ENCODE results near the gene ERGIC1. TPM values are rescaled to one million over a fixed set of nuclear protein-coding genes. Genes with fewer than 3 reads are reported as not detected.
"Not testable (repeated sequence)": the region's sequence is repeated elsewhere in the genome, so short reads cannot be mapped to it uniquely, and the experiment has no call there.

ERGIC1 gene
- total RNA-seq, 2 donors from 2014 or later = 140 to 169 TPM

- DNase-seq (ENCODE audit: low spot score) = peak; percentile 95
- intact Hi-C loops (cut with DNase I) = no loop called here
Observed at GRCh38 chr5:172891716-172892421, 57.8 kb downstream of the ERGIC1 start.

- intact Hi-C loops (cut with DNase I) = no loop called here
- no peak for DNase-seq (ENCODE audit: low spot score)
Observed at GRCh38 chr5:172892713-172893112, 58.7 kb downstream of the ERGIC1 start.

- intact Hi-C loops (cut with DNase I) = no loop called here
- no peak for DNase-seq (ENCODE audit: low spot score)
Observed at GRCh38 chr5:172894767-172895388, 60.8 kb downstream of the ERGIC1 start.

GRCh38 chr5:172895549-172895948 is 61.5 kb downstream of the ERGIC1 start:
- intact Hi-C loops (cut with DNase I) = no loop called here
- no peak for DNase-seq (ENCODE audit: low spot score)

GRCh38 chr5:172896465-172896864 is 62.4 kb downstream of the ERGIC1 start:
- intact Hi-C loops (cut with DNase I) = no loop called here
- DNase-seq (ENCODE audit: low spot score) = no peak

- intact Hi-C loops (cut with DNase I); DNase-seq (ENCODE audit: low spot score): not testable (repeated sequence)
Observed at GRCh38 chr5:172897067-172897466, 63.0 kb downstream of the ERGIC1 start.

GRCh38 chr5:172897481-172898217 is 63.6 kb downstream of the ERGIC1 start:
- intact Hi-C loops (cut with DNase I) = no loop called here
- DNase-seq (ENCODE audit: low spot score) = peak; percentile 89

GRCh38 chr5:172898218-172898842 is 64.3 kb downstream of the ERGIC1 start:
- intact Hi-C loops (cut with DNase I) = no loop called here
- DNase-seq (ENCODE audit: low spot score) = no peak

- intact Hi-C loops (cut with DNase I) = no loop called here
- DNase-seq (ENCODE audit: low spot score) = no peak
Observed at GRCh38 chr5:172898843-172899369, 64.9 kb downstream of the ERGIC1 start.

GRCh38 chr5:172899436-172899835 is 65.4 kb downstream of the ERGIC1 start:
- intact Hi-C loops (cut with DNase I) = no loop called here
- DNase-seq (ENCODE audit: low spot score) = no peak

GRCh38 chr5:172901012-172901780 is 67.1 kb downstream of the ERGIC1 start:
- DNase-seq (ENCODE audit: low spot score) = peak; percentile 93

GRCh38 chr5:172901788-172902496 is 67.9 kb downstream of the ERGIC1 start:
- intact Hi-C loops (cut with DNase I) = loop anchor here (10.0 kb wide), 1 partner anchor 127 kb away; the partner anchor contains the start of gene DUSP1 (in 2 of the 2)
- DNase-seq (ENCODE audit: low spot score) = no peak

More at GRCh38 chr5:172901012-172901780, 67.1 kb downstream of the ERGIC1 start:
- intact Hi-C loops (cut with DNase I) = loop anchor here (10.0 kb wide), 1 partner anchor 126 kb away; the partner anchor contains the start of gene DUSP1 (in 2 of the 2)

GRCh38 chr5:172902497-172903472 is 68.7 kb downstream of the ERGIC1 start:
- peak; percentile 91 for DNase-seq (ENCODE audit: low spot score)
- intact Hi-C loops (cut with DNase I) = loop anchor here (10.0 kb wide), 1 partner anchor 128 kb away; the partner anchor contains the start of gene DUSP1 (in 2 of the 2)

GRCh38 chr5:172903790-172904189 is 69.7 kb downstream of the ERGIC1 start:
- no peak for DNase-seq (ENCODE audit: low spot score)

GRCh38 chr5:172904312-172904642 is 70.2 kb downstream of the ERGIC1 start:
- DNase-seq (ENCODE audit: low spot score) = no peak
- intact Hi-C loops (cut with DNase I) = loop anchor here (10.0 kb wide), 1 partner anchor 129 kb away; the partner anchor contains the start of gene DUSP1 (in 2 of the 2)

More at GRCh38 chr5:172903790-172904189, 69.7 kb downstream of the ERGIC1 start:
- intact Hi-C loops (cut with DNase I) = loop anchor here (10.0 kb wide), 1 partner anchor 129 kb away; the partner anchor contains the start of gene DUSP1 (in 2 of the 2)

GRCh38 chr5:172904643-172905345 is 70.7 kb downstream of the ERGIC1 start:
- no peak for DNase-seq (ENCODE audit: low spot score)
- intact Hi-C loops (cut with DNase I) = loop anchor here (5.0 to 10.0 kb wide), 2 partner anchors 32 to 130 kb away; partner anchors contain the start of gene DUSP1 (in 2 of the 2)
